Loucy (cell line): ENCODE measurements around the gene JARID2.
A peak's percentile ranks its signal among the peaks of the same experiment; 100 is the strongest.

Experiments
- H2AFZ ChIP-seq: fragments of 200-600 bp; sonication (generic); 2 replicates; pipeline ENCODE4 v1.6.0; 2016; ENCODE audit warnings: antibody characterized with exemption, mild to moderate bottlenecking, low read length, moderate library complexity
- H3F3A ChIP-seq: fragments of 200-600 bp; 2 replicates; pipeline ENCODE4 v1.6.0; 2016; ENCODE audit warnings: antibody characterized with exemption, low read depth, mild to moderate bottlenecking
- H3K27me3 ChIP-seq: fragments of 200-600 bp; sonication (generic); 2 replicates; pipeline ENCODE4 v1.6.1; 2014; ENCODE audit warnings: low read length, mild to moderate bottlenecking; ENCODE audit not compliant: insufficient read depth, poor library complexity, severe bottlenecking
- H3K36me3 ChIP-seq: fragments of 200-600 bp; sonication (generic); 2 replicates; pipeline ENCODE4 v1.6.1; 2016; ENCODE audit warnings: low read length; ENCODE audit not compliant: insufficient read depth
- H3K4me1 ChIP-seq: fragments of 200-600 bp; sonication (generic); 2 replicates; pipeline ENCODE4 v1.5.1; 2014; ENCODE audit warnings: low read length, mild to moderate bottlenecking; ENCODE audit not compliant: insufficient read depth, poor library complexity, severe bottlenecking
- H3K4me2 ChIP-seq: fragments of 200-600 bp; sonication (generic); 2 replicates; pipeline ENCODE4 v1.6.0; 2014; ENCODE audit warnings: antibody characterized with exemption, low read length, low read depth, mild to moderate bottlenecking; ENCODE audit not compliant: poor library complexity, severe bottlenecking
- H3K4me3 ChIP-seq: fragments of 200-600 bp; sonication (generic); 2 replicates; pipeline ENCODE4 v1.5.1; 2014; ENCODE audit warnings: low read length, mild to moderate bottlenecking, mixed read lengths; ENCODE audit not compliant: poor library complexity, severe bottlenecking
- H3K79me2 ChIP-seq: fragments of 200-600 bp; sonication (generic); 2 replicates; pipeline ENCODE4 v1.6.1; 2014; ENCODE audit warnings: low read length; ENCODE audit not compliant: insufficient read depth
- H3K9ac ChIP-seq: fragments of 200-600 bp; sonication (generic); 2 replicates; pipeline ENCODE4 v1.6.0; 2014; ENCODE audit warnings: mild to moderate bottlenecking, low read depth, low read length, moderate library complexity; ENCODE audit not compliant: poor library complexity, severe bottlenecking
- H3K9me2 ChIP-seq: fragments of 200-600 bp; sonication (generic); replicated peaks from 2 replicates; pipeline ENCODE4 v1.6.1; 2016; ENCODE audit warnings: low read depth, low read length, mixed read lengths
- H3K9me3 ChIP-seq: fragments of 200-600 bp; sonication (generic); 2 replicates; pipeline ENCODE4 v1.6.1; 2014; ENCODE audit warnings: mild to moderate bottlenecking, antibody characterized with exemption, low read length, low read depth; ENCODE audit not compliant: insufficient read depth
- H4K20me1 ChIP-seq: fragments of 200-600 bp; sonication (generic); 2 replicates; pipeline ENCODE4 v1.6.0; 2014; ENCODE audit warnings: antibody characterized with exemption, low read length, mild to moderate bottlenecking; ENCODE audit not compliant: insufficient read depth, poor library complexity, severe bottlenecking
- EZH2phosphoT487 ChIP-seq: fragments of 200-600 bp; IDR thresholded peaks from 2 replicates; pipeline ENCODE4 v1.6.1; 2018; ENCODE audit warnings: antibody characterized with exemption, mild to moderate bottlenecking, moderate library complexity, borderline replicate concordance
- TF ChIP-seq, protein P1 (sequence below): fragments of 200-600 bp; sonication (generic); conservative IDR thresholded peaks from 2 replicates; pipeline ENCODE4 v1.5.1; 2014; ENCODE audit warnings: mild to moderate bottlenecking, antibody characterized with exemption, low read length

Gene JARID2

DNA sequence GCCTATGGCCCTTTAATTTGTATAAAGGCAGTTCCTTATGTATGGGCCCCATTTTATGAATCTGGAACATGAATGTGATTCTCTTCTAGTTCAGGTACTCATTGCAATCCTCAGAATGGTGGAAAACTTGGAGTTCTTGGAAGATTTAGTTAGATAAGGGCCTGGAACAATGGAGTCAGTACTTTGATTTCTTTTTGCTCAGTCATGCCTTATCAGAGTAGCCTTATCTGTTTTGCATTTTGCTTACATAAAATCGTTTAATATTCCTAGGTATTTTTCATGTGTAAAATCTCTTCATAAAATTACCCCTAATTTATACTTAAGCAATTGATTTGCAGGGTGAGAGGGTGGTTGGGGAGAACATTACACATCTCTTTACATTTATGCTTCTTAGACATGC lies 160.6 kb downstream of the JARID2 start:
- Histone ChIP-seq H3K4me3 (no peak overlapping the region), H2AFZ (no peak overlapping the region), H3K27me3 (no peaks in the 10 kb centered on the region), H3K36me3 (peaks cover 3% of the 10 kb centered on the region), H3K4me2 (no peak overlapping the region), H3K9me3 (no peaks in the 10 kb centered on the region), H3K79me2 (peaks cover 96% of the 10 kb centered on the region), H3K9me2 (no peaks in the 10 kb centered on the region), H3K4me1 (peaks cover 99% of the 10 kb centered on the region), H3F3A (peaks cover 24% of the 10 kb centered on the region; the same call in 1 of the 2 replicates), H4K20me1 (peaks cover 78% of the 10 kb centered on the region), H3K9ac (no peak overlapping the region)
- TF ChIP-seq, protein P1, sequence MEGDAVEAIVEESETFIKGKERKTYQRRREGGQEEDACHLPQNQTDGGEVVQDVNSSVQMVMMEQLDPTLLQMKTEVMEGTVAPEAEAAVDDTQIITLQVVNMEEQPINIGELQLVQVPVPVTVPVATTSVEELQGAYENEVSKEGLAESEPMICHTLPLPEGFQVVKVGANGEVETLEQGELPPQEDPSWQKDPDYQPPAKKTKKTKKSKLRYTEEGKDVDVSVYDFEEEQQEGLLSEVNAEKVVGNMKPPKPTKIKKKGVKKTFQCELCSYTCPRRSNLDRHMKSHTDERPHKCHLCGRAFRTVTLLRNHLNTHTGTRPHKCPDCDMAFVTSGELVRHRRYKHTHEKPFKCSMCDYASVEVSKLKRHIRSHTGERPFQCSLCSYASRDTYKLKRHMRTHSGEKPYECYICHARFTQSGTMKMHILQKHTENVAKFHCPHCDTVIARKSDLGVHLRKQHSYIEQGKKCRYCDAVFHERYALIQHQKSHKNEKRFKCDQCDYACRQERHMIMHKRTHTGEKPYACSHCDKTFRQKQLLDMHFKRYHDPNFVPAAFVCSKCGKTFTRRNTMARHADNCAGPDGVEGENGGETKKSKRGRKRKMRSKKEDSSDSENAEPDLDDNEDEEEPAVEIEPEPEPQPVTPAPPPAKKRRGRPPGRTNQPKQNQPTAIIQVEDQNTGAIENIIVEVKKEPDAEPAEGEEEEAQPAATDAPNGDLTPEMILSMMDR = no peak
- TF ChIP-seq EZH2phosphoT487 = no peak

DNA sequence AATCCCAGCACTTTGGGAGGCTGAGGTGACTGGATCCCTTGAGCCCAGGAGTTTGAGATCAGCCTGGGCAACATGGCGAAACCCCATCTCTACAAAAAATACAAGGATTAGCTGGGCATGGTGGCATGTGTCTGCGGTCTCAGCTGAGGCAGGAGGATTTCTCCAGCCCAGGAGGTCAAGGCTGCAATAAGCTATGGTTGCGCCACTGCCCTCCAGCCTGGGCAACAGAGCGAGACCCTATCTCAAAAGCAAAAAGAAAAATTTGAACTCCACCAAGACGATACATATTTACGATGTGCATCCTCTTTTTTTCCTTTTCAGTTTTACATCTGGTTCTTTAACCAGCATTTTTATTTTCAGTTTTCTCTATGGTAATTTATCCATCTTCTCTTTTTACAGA lies 162.1 kb downstream of the JARID2 start:
- Histone ChIP-seq H3K9me3 (no peaks in the 10 kb centered on the region), H3K4me2 (no peak overlapping the region), H3K4me3 (no peak overlapping the region), H3K4me1 (peaks cover 96% of the 10 kb centered on the region), H3K79me2 (peaks cover 96% of the 10 kb centered on the region), H3F3A (peaks cover 23% of the 10 kb centered on the region; the same call in 1 of the 2 replicates), H4K20me1 (peaks cover 76% of the 10 kb centered on the region), H3K27me3 (no peaks in the 10 kb centered on the region), H2AFZ (no peak overlapping the region), H3K36me3 (peaks cover 18% of the 10 kb centered on the region), H3K9me2 (no peaks in the 10 kb centered on the region), H3K9ac (peak overlapping the region; percentile 64)
- TF ChIP-seq, protein P1 = no peak
- TF ChIP-seq EZH2phosphoT487 = no peak

DNA sequence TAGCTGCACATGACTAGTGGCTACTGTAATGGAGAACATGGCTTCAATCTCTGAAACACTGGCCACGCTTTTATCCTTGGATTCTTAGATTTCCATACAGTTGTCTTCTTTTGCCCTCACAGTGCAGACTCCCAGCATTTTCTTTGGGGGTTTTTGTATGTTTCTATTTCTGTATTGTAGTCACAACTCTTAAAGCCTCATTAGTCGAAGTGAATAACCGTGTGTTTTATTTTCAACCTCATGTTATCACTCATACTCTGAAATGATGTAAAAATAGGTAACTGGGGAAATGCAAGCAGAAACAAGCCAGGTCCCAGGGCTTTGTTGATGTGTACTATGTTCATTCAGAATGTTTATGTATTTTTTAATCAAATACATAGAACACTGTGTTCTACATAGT lies 162.9 kb downstream of the JARID2 start:
- TF ChIP-seq EZH2phosphoT487 = no peak
- TF ChIP-seq, protein P1 = no peak
- Histone ChIP-seq H4K20me1 (peaks cover 76% of the 10 kb centered on the region), H3K36me3 (peaks cover 26% of the 10 kb centered on the region), H3F3A (peaks cover 15% of the 10 kb centered on the region; the same call in 1 of the 2 replicates), H3K27me3 (no peaks in the 10 kb centered on the region), H3K4me2 (peak overlapping the region; percentile 73), H2AFZ (no peak overlapping the region), H3K9ac (peak overlapping the region; percentile 64), H3K79me2 (peaks cover 96% of the 10 kb centered on the region), H3K9me2 (no peaks in the 10 kb centered on the region), H3K9me3 (no peaks in the 10 kb centered on the region), H3K4me1 (peaks cover 96% of the 10 kb centered on the region), H3K4me3 (no peak overlapping the region)
